DOHH2 (cell line): Measurements from ENCODE around the gene ABCA4.

ENCODE experiments used
- CTCF ChIP-seq: fragments of 200-600 bp; sonication (generic); IDR thresholded peaks from one replicate; pipeline ENCODE4 v1.5.1; 2014; ENCODE audit warnings: antibody characterized with exemption, mild to moderate bottlenecking, low read depth, low read length; ENCODE audit not compliant: poor library complexity, severe bottlenecking
- EZH2phosphoT487 ChIP-seq: fragments of 200-600 bp; sonication (generic); IDR thresholded peaks from 2 replicates; pipeline ENCODE4 v1.6.1; 2017; ENCODE audit warnings: borderline replicate concordance, mild to moderate bottlenecking, antibody characterized with exemption, low read length, moderate library complexity, mixed read lengths

- TF ChIP-seq CTCF (no peak), EZH2phosphoT487 (no peak)
Measured at GRCh38 chr1:93993731-93994130, 127.2 kb downstream of the ABCA4 start.
